Neural crest cell (in vitro differentiated cells): ENCODE results near the gene RECK. TPM values are rescaled to one million over a fixed set of nuclear protein-coding genes. Genes with fewer than 3 reads are reported as not detected.
"Not testable (repeated sequence)": the region's sequence is repeated elsewhere in the genome, so short reads cannot be mapped to it uniquely, and the experiment has no call there.

Experiments
- DNase-seq: peaks from one replicate; pipeline ENCODE4 v3.0.0; 2021; ENCODE audit warnings: low read depth, mixed read lengths, low spot score
- H3K27ac Mint-ChIP-seq: one replicate; pipeline ENCODE4 v1.8.0; 2021; ENCODE audit warnings: mild to moderate bottlenecking, mixed read lengths; ENCODE audit not compliant: unreplicated experiment
- H3K27me3 Mint-ChIP-seq: 2 replicates; pipeline ENCODE4 v1.8.0; 2021; ENCODE audit warnings: low read depth, mild to moderate bottlenecking, mixed read lengths
- H3K36me3 Mint-ChIP-seq: 2 replicates; pipeline ENCODE4 v1.8.0; 2021; ENCODE audit warnings: low read depth, mild to moderate bottlenecking, mixed read lengths
- H3K4me1 Mint-ChIP-seq: 2 replicates; pipeline ENCODE4 v1.8.0; 2021; ENCODE audit warnings: mixed read lengths
- H3K4me3 Mint-ChIP-seq: one replicate; pipeline ENCODE4 v1.8.0; 2021; ENCODE audit warnings: mild to moderate bottlenecking, mixed read lengths
- H3K9me3 Mint-ChIP-seq: 2 replicates; pipeline ENCODE4 v1.8.0; 2021; ENCODE audit warnings: mixed read lengths
- CTCF ChIP-seq: fragments of 200-600 bp; sonication (generic); conservative IDR thresholded peaks from 2 replicates; pipeline ENCODE4 v1.5.0; 2021; ENCODE audit warnings: antibody characterized with exemption, mild to moderate bottlenecking
- total RNA-seq: library from RNA; stranded (reverse); gene quantifications from 2 replicates; pipeline ENCODE4 v1.2.1, GENCODE V29; 2021

Gene RECK
- total RNA-seq, 1 donor from 2014 or later: 9.5 TPM

- H3K4me3 Mint-ChIP-seq: no peak overlapping the region
- no peaks in the 10 kb centered on the region for H3K9me3 Mint-ChIP-seq
- no peaks in the 10 kb centered on the region for H3K27me3 Mint-ChIP-seq
- TF ChIP-seq CTCF: no peak
- peaks cover 15% of the 10 kb centered on the region for H3K36me3 Mint-ChIP-seq
- DNase-seq: no peak
- no peak overlapping the region for H3K27ac Mint-ChIP-seq
- no peaks in the 10 kb centered on the region for H3K4me1 Mint-ChIP-seq
These were observed 46.2 kb downstream of the RECK start for GRCh38 chr9:36082931-36083330.

DNA sequence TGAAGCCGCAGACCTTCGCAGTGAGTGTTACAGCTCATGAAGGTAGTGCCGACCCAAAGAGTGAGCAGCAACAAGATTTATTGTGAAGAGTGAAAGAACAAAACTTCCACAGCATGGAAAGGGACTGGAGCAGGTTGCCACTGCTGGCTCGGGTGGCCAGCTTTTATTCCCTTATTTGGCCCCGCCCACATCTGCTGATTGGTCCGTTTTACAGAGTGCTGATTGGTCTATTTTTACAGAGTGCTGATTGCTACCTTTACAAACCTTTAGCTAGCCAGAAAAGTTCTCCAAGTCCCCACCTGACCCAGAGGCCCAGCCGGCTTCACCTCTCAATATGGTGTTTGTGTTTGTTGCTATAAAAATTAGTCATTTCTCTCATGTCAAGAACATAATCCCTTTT lies 49.7 kb downstream of the RECK start:
- no peak for TF ChIP-seq CTCF
- H3K36me3 Mint-ChIP-seq: peaks cover 15% of the 10 kb centered on the region
- H3K4me1 Mint-ChIP-seq: no peaks in the 10 kb centered on the region
- H3K27me3 Mint-ChIP-seq: no peaks in the 10 kb centered on the region
- no peak overlapping the region for H3K27ac Mint-ChIP-seq
- no peak overlapping the region for H3K4me3 Mint-ChIP-seq
- DNase-seq: no peak
- no peaks in the 10 kb centered on the region for H3K9me3 Mint-ChIP-seq

DNA sequence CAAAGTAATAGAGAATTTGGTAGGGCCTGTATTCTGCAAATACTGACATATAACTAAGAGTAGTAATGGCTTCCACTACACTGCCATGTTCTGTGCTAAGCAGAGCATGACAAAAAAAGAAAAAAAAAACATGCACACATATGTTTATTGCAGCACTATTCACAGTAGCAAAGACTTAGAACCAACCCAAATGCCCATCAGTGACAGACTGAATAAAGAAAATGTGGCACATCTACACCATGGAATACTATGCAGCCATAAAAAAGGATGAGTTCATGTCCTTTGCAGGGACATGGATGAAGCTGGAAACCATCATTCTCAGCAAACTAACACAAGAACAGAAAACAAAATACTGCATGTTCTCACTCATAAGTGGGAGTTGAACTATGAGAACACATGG lies 50.3 kb downstream of the RECK start:
- H3K4me1 Mint-ChIP-seq, H3K4me3 Mint-ChIP-seq, H3K27me3 Mint-ChIP-seq, DNase-seq, H3K9me3 Mint-ChIP-seq, H3K27ac Mint-ChIP-seq: not testable (repeated sequence)
- H3K36me3 Mint-ChIP-seq: peaks cover 15% of the 10 kb centered on the region

- DNase-seq: no peak
- H3K4me3 Mint-ChIP-seq: no peak overlapping the region
- H3K9me3 Mint-ChIP-seq: no peaks in the 10 kb centered on the region
- TF ChIP-seq CTCF: no peak
- no peaks in the 10 kb centered on the region for H3K4me1 Mint-ChIP-seq
- no peaks in the 10 kb centered on the region for H3K27me3 Mint-ChIP-seq
- H3K27ac Mint-ChIP-seq: no peak overlapping the region
- peaks cover 15% of the 10 kb centered on the region for H3K36me3 Mint-ChIP-seq
These were observed 51.3 kb downstream of the RECK start for GRCh38 chr9:36088020-36088419.

GRCh38 chr9:36091026-36091953 lies 54.6 kb downstream of the RECK start:
- Mint-ChIP-seq H3K4me3 (no peak overlapping the region), H3K4me1 (no peaks in the 10 kb centered on the region), H3K9me3 (no peaks in the 10 kb centered on the region), H3K27me3 (no peaks in the 10 kb centered on the region), H3K36me3 (peaks cover 12% of the 10 kb centered on the region), H3K27ac (no peak overlapping the region)
- no peak for TF ChIP-seq CTCF
- no peak for DNase-seq

DNA sequence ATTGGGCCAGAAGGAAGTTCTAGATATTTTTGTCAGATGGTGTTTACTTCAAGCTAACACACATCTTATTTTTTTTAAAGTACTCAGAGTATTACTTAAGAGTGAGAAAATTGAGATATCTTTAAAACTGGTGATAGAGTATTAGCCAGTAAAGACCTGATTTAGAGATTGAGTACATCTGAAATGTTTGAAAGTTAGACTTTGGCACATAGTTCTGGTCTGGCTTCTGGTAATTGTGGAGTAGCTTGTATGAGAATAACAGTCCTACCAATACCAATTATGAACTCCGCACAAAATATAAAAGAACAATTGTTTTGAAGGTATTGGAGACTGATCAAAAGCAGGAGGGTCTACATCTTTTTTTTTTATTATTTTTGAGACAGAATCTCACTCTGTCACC lies 55.3 kb downstream of the RECK start:
- Mint-ChIP-seq H3K27me3 (no peaks in the 10 kb centered on the region), H3K36me3 (peaks cover 6% of the 10 kb centered on the region), H3K4me3 (no peak overlapping the region), H3K27ac (no peak overlapping the region), H3K9me3 (no peaks in the 10 kb centered on the region), H3K4me1 (no peaks in the 10 kb centered on the region)
- no peak for DNase-seq
- no peak for TF ChIP-seq CTCF
